CD4-positive, alpha-beta T cell treated with Interleukin-6 at 100 ng/mL for 8 hours (primary cell): ENCODE measurements around the gene GIGYF2.
"Not testable (repeated sequence)": the region's sequence is repeated elsewhere in the genome, so short reads cannot be mapped to it uniquely, and the experiment has no call there.

Source experiments
- DNase-seq: peaks from one replicate; pipeline ENCODE4 v3.0.0-alpha.2; 2020; ENCODE audit warnings: mixed read lengths, low spot score

Gene GIGYF2

DNA sequence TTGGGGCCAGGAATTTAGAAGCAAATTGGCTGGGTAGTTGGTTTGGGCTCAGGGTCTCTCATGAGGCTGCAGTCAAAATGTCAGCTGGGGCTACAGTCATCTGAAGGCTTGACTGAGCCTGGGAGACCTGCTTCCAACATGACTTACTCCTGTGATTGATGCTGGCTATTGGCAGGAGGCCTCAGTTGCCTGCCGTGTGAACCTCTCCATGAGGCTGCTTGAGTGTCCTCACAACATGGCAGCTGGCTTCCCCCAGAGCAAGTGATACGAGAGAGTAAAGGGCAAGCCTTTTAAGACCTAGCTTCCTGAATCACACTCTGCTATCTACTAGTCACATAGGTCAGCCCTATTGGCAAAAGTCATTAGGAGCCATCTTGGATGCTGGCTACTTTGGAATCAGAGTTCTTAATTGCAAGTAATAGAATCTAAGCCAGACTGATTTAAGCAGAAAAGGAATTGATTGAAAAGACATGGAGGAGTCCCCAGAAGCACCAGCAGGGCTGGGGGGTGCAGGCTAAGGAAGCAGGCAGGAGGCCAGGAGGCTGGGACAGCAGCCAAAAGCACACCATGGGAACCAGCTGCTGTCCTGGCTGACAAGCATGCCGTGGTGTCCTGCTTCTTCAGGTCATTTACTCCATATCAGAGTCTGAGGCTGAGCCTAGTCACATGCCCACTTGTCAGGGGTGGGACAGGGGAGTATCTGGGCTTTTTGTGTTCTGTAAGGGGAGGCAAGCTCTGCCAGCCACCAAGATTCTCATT, 7.8 kb upstream of the GIGYF2 start:
- DNase-seq: no peak

- not testable (repeated sequence) for DNase-seq
Measured at GRCh38 chr2:232691117-232691516, 6.0 kb upstream of the GIGYF2 start.

GRCh38 chr2:232693344-232693743, 3.8 kb upstream of the GIGYF2 start:
- no peak for DNase-seq

GRCh38 chr2:232696609-232697058, 497 bp upstream of the GIGYF2 start:
- DNase-seq: no peak

DNA sequence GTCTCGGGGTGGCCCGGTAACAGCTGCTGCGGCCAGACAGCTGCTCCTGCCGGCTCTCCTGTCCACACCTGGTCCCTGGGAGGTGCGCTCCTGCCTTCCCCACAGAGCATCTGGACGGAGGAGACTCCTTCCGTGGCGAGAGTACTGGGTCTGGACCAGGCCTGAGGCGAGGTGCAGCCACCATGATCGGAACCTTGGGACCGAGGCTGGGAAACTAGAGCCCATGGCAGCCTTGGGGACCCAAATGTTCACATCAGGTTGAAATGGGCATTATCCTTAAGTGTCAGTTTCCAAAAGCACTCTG, 628 bp downstream of the GIGYF2 start:
- DNase-seq: no peak

GRCh38 chr2:232698556-232699091, 1.5 kb downstream of the GIGYF2 start:
- no peak for DNase-seq

GRCh38 chr2:232699110-232699509, 2.0 kb downstream of the GIGYF2 start:
- no peak for DNase-seq

GRCh38 chr2:232700154-232700553, 3.0 kb downstream of the GIGYF2 start:
- no peak for DNase-seq

DNA sequence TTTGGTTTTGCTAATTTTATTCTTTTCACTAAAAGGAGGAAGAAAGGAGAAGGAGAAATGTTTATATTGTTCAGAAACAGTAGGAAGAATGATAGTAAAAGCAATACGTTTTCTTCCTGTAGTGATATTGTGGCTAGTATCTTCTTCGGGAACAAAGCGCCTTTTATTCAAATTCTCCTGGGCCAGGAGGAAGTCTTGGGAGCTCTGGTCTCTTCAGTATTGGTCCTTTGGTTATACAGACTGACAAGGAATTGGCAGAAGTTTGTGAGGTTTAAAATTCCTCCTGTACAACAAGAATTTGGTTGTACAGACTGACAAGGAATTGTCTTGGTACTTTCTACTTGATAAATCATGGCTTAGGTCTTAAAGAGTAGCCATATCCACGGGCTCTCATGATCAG, 9.9 kb downstream of the GIGYF2 start:
- DNase-seq: no peak

DNA sequence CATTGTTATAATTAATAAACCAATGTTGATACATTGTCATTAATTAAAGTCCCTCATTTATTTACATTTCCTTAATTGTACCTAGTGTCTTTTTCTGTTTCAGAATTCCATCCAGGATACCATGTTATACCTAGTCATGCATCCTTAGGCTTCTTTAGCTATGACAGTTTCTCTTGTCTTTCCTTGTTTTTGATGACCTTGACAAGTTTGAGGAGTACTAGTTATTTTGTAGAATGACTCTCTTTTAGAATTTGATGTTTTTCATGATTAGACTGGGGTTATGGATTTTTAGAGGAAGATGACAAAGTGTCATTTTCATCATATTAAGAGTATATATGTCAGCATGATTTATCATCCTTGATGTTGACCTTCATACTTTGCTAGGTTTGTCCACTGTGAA, 16.4 kb downstream of the GIGYF2 start:
- no peak for DNase-seq

DNA sequence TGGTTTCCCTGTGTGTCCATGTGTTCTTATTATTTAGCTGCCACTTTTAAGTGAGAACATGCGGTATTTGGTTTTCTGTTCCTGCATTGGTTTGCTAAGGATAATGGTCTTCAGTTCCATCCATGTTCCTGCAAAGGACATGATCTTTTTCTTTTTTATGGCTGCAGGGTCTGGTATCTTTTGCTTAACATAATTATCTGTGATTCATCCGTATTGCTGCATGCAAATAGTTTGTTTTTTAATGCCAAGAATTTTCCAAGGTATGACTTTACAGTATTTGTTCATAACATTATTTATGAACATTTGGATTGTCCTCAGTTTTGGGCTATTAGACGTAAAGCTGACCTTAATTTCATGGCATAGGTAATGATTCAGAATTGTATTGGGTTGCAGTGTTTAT, 17.8 kb downstream of the GIGYF2 start:
- no peak for DNase-seq

DNA sequence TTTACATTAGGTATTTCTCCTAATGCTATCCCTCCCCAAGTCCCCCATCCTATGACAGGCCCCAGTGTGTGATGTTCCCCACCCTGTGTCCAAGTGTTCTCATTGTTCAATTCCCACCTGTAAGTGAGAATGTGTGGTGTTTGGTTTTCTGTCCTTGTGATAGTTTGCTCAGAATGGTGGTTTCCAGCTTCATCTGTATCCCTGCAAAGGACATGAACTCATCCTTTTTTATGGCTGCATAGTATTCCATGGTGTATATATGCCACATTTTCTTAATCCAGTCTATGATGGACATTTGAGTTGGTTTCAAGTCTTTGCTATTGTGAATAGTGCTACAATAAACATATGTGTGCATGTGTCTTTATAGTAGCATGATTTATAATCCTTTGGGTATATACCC, 22.9 kb downstream of the GIGYF2 start:
- not testable (repeated sequence) for DNase-seq

- DNase-seq: no peak
Measured at GRCh38 chr2:232721261-232721660, 24.1 kb downstream of the GIGYF2 start.

DNA sequence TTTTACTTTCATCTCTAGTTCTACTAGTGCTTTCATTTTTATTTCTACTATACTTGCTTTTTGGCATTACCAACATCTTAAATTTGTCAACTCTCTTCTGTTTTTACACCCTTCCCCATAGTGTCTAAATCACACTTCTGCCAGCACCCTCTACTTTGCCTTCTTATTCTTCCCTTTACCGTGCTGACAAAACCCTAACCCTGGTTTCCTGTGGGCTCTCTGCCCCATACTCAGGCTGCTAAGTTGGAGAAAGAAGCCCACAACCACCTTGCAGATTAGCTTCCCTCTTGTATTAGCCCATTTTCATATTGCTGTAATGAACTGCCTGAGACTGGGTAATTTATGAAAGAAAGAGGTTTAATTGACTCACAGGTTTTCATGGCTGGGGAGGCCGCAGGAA, 24.8 kb downstream of the GIGYF2 start:
- DNase-seq: no peak

DNA sequence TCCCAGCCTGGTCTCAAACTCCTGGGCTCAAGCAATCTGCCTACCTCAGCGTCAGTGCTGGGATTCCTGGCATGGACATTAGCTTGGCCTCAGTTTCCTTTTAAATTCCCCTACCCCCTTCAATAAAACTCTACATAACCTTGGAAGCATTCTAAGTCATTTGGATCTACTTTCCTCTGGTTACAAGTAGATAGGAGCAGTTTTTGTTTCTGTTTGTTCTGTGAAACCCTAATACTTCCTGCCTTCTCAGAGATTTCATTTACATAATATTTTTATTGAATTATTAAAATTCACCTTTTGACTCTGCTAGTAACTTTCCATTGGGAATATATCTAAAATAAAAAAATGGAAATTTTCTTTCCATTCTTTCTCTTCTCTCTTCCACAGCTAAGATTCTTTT, 25.9 kb downstream of the GIGYF2 start:
- no peak for DNase-seq

- DNase-seq: no peak
Measured at GRCh38 chr2:232728785-232729184, 31.7 kb downstream of the GIGYF2 start.

- no peak for DNase-seq
Measured at GRCh38 chr2:232731470-232731869, 34.3 kb downstream of the GIGYF2 start.

GRCh38 chr2:232741294-232741693, 44.2 kb downstream of the GIGYF2 start:
- no peak for DNase-seq

DNA sequence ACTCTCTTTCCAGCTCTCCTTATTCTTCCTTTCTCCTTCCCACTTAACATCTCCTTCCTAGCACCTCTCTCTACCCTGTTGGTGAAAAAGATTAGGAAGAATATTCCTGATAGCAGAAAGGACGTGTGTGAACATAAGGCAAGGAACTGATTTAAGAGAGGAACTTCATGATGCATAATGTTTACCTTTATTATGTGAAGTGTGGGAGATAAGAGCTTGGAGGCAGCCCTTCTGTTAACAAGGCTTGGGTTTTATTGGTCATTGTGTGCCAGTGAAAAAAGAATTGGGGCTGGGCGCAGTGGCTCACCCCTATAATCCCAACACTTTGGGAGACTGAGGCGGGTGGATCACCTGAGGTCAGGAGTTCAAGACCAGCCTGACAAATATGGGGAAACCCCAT, 44.8 kb downstream of the GIGYF2 start:
- no peak for DNase-seq

GRCh38 chr2:232744963-232745362, 47.8 kb downstream of the GIGYF2 start:
- DNase-seq: no peak

DNA sequence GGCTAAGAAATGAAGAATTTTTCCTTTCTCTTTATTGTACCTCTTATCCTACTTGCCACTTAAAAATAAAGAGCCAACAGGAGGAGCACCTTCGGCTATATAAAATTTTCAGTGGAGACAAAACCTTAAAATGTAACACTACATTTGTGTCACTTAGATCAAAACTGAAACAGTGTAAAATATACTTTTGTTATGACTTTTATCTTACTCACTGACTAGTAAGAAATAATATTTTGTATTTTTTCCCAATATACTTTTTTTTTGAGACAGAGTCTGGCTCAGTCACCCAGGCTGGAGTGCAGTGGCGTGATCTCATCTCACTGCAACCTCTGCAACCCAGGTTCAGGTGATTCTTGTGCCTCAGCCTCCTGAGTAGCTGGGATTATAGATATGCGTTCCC, 50.9 kb downstream of the GIGYF2 start:
- DNase-seq: no peak

GRCh38 chr2:232749331-232749730, 52.2 kb downstream of the GIGYF2 start:
- no peak for DNase-seq

- DNase-seq: no peak
Measured at GRCh38 chr2:232750135-232750671, 53.1 kb downstream of the GIGYF2 start.

- DNase-seq: no peak
Measured at GRCh38 chr2:232757905-232758304, 60.8 kb downstream of the GIGYF2 start.
